Embryonic facial prominence (tissue), 1 donor: ENCODE results near the gene STEAP3.

Experiments used
- DNase-seq: peaks from one replicate; pipeline ENCODE4 v3.0.0-alpha.2; 2016; ENCODE audit errors: extremely low spot score

STEAP3 gene

GRCh38 chr2:119197529-119198239 lies 25.9 kb upstream of the STEAP3 start:
- DNase-seq = no peak

GRCh38 chr2:119198240-119198840 lies 25.3 kb upstream of the STEAP3 start:
- no peak for DNase-seq

DNA sequence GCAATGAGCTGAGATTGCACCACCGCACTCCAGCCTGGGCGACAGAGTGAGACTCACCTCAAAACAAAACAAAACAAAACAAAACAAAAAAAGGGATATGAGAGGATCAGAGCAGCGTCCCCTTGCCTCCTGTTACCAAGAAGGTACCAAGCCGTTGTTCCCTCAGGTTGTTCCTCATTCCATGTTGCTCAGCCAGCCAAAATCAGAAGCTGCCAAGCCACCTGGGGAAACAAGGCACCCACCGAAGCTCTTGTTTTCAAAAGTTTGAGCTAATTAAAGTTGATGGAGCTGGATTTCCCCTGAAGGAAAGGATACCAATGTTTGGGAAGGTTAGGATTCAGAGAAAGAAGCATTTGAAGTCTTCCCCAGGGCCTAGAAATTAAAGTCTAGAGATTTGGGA lies 21.8 kb upstream of the STEAP3 start:
- no peak for DNase-seq

DNA sequence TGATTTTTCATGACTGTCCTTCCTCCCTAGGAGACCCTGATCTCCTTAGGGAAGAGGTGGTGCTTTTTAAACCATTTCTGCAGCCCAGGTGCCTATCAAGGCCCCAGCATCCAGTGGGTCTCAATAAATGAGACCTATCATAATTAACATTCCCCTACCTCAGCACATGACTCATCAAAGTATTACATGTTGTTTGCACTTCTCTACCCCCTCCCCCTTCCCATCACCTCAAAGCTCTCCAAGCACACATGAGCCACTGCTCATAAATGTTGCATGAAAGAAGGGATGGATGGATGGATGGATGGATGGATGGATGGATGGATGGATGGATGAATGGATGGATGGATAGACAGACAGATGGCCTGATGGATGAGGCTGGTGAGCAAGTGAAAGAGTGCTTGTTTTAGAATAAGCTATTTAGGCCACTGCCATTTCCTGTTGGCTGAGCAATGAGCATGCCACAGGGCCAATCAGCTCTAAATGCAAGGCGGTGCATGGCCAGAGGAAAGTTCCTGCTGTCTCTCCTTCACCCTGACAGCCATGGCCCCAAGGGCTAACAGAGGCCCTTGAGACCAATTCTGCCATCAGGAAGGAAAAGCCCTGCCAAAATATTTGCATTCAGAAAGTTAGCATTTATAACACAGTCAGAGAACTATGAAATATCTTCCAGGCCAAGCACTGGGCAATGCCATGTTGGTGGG lies 20.9 kb upstream of the STEAP3 start:
- DNase-seq = no peak

DNA sequence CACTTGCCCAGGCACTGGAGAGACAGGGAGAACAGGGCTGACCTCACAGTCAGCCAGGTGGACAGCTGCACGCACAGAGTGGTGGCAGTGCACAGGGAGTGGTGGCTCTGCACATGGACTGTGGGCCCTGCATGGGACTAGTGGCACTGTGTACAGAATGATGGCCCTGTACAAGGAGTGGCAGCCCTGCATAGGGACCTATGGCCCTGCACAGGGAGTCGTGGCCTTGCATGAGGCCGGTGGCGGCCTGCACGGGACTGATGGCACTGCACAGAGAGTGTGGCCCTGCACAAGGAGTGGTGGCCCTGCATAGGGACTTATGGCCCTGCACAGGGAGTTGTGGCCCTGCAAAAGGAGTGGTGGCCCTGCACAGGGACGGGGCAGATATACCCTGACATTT lies 19.1 kb upstream of the STEAP3 start:
- DNase-seq = no peak

DNA sequence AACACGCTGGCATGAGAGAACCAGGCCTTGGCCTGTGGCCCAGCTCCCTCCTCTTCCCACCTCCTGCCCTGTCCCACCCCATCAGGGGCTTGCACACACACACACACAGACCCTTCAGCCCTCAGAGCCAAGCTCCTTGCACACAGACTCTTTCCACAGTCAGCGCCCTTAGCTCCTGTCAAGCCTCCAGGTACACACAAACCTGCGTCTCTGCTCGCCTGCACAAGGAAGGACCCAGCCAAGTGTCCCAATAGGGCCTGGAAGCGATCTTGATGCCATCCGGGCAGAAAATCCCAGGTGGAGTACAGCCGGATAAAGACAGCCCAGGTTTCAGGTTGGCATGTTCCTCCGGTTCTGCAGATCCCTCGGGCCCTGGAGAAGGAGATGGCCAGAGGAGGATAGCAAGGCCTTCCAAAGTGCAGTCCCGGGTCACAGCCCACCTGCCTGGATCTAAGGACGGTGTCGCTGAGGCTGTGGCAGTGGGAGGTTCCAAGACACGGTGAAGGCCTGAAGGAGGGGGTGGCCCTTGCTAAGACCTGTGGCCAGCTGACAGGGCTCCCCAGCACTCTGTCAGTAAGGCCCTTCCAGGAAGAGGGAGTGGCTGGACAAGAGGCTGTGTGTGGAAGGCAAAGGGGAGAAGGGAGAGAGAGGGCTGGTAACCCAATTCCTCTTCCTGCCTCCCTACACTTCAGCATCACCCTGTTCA lies 18.5 kb upstream of the STEAP3 start:
- DNase-seq = no peak

GRCh38 chr2:119206201-119206600 lies 17.4 kb upstream of the STEAP3 start:
- DNase-seq = no peak

DNA sequence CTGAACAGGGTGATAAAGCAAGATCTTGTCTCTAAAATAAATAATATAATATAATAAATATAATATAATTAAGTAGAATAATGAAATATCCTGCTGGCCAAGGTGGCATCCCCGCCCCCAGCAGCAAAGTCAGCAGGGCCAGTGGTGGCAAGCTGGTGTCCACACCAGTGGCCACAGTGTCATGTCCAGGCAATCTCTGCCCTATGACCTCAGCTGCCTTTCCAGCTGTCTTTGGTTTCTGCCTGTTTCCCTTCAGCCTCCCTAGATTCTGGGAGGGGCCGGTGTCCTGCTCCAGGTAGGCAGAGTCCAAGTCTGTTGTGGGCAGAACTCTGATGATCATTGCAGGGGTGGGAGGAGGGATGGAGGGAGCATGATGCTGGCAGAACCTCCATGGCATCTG lies 16.2 kb upstream of the STEAP3 start:
- no peak for DNase-seq

GRCh38 chr2:119208791-119209203 lies 14.8 kb upstream of the STEAP3 start:
- DNase-seq = no peak

GRCh38 chr2:119212139-119212800 lies 11.4 kb upstream of the STEAP3 start:
- no peak for DNase-seq

GRCh38 chr2:119214453-119215037 lies 9.1 kb upstream of the STEAP3 start:
- DNase-seq = no peak

- DNase-seq = no peak
Observed at GRCh38 chr2:119216994-119217393, 6.6 kb upstream of the STEAP3 start.

DNA sequence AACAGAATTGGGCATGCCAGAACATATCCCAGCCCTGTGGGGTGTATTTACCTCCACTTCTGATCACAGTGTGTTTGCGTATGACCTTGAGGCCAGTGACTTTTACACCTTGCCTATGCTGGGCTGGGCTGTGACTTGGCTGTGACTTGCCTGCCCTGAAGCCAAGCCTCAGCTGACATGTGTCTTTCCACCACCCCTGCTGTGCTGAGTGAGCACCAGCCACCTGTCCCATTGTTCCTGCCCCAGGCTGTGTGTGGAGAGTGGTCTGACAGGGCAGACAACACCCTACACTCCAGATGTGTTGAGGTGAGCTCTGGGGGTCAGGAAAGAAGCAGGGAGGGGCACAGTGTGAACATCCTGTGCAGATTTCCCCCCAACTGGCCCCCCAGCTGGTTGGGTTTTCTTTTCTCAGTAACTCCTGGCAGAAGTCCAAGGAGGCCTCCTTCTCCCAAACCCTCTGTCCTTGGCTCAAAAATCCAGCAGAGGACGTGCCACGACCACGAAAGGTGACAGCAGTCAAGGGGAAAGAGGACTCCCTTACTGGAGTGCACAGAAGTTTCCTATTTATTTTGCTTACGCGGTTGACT lies 5.1 kb upstream of the STEAP3 start:
- DNase-seq = no peak

GRCh38 chr2:119219873-119220272 lies 3.8 kb upstream of the STEAP3 start:
- no peak for DNase-seq

GRCh38 chr2:119220720-119221301 lies 2.8 kb upstream of the STEAP3 start:
- no peak for DNase-seq

GRCh38 chr2:119221609-119222008 lies 2.0 kb upstream of the STEAP3 start:
- DNase-seq = no peak

DNA sequence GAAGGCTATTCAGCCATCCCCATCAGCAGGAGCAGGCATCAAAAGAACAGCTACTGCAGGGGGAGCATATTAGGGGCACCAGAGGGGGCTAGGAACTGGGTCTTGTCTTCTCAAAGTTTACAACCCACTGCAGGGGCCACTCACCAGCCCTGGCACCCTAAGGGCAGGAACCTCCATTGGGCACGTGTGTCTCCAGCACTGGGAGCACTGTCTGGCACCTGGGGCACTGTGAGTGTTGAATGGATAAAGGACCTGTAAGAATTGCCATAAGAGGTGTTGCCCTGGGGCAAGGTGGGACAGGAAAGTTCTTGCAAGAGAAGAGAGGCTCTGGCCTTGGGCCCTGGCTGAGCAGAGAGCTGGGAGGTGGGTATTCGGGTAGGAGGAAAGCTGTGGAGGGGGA lies 1.4 kb upstream of the STEAP3 start:
- DNase-seq = no peak

DNA sequence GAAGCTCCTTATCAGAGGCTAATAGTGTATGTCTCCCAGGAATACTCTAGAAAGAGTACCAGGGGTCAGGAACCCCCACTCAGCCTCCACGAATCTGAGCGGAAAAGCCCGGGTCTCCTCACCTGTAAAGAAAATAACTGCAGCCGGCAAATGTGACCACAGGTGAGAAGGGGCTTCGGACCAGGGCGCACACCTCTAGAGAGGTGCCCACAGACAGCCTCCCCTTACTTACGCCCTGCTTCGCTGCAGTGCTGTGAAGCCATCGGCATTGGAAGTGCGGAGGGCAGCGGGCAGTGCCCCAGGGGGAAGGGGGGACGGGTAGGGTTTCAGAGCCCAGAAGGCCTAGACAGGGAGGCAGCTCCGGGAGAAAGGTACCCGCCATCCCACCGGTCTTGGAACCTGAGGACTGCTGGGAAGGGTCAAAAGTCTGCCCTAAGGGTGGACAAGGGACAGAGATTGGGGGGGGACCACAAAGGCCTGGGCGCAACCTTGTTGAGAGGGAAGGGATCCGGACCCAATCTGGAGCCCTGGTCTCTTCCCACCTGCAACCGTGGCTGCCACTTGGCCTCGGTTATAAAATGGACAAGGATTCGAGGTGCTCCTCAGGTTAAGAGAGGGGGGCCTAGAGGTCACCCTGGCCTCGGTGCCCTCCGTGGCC lies 642 bp upstream of the STEAP3 start:
- no peak for DNase-seq

DNA sequence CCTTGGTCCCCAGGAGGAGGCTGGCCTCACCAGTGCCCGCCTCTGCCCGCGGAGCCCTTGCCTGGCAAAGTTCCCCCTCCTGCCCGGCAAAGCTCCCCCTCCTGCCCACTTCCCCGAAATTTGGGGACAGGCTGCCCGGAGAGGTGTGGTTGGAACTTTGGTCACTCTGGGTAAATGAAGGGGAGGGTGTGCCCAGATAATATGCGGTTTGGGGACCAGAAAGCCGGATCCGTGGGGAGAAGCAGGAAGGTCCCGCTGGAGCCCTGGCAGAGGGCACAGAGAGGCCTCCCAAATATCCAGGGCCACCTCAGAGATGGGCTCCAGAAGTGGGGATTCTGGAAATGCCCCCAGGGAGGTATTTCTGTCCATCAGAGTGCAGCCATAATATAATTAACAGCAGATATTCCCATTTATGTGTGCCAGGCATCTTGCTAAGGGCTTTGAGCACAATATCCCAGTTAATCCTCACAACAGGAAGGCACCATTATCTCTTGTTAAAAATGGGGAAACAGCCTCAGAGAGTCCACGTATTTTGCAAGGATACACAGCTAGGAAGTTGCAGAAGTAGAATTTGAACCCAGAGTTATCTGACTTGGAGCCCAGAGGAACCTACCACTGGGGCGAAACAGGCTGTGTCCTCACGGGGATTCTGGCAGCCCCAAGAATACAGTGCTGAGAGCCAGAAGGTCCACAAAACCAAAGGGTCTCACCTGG lies 914 bp downstream of the STEAP3 start:
- DNase-seq = no peak
